CD4-positive, alpha-beta T cell treated with Interleukin-17A for 4 hours (primary cell): ENCODE results near the gene TRPV2.
A peak's percentile ranks its signal among the peaks of the same experiment; 100 is the strongest.
"Not testable (repeated sequence)": the region's sequence is repeated elsewhere in the genome, so short reads cannot be mapped to it uniquely, and the experiment has no call there.

Experiments
- DNase-seq: peaks from one replicate; pipeline ENCODE4 v3.0.0-alpha.2; 2020; ENCODE audit warnings: mixed read lengths

TRPV2 gene

DNA sequence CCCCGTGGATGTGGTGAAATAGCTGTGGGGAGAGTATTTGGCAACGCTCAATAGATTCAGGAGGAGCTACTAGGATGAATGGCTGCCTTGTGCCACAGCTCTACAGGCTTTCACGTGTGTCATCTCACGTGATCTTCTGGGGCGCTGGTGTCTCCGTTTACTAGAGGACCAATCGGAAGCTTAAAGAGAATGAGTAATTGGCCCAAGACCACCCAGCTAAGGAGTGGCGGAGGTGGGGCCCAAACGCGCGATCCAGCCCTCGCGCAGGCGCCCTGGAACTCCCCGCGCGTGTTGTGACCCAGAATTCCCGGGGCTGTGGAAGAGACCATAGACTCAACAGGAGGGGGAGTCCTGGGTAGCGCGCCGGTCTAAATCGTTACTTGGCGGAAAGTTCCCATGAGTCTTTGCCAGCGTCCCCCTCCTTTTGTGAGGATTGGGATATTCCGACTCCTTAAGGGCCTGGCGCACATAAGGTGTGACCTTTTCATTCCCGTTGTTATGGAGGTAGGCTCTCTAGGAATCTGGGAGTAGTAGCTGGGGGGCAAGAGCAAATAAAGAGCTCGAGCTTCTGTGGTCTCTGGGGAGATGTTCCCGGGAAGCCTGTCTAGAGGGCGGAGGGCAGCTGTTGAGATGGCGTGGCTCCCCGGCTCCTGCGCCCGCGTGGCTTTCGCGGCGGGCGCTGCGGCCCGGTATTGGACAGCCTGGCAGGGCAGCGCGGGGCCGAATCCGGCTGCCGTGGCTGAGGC is 23.4 kb downstream of the TRPV2 start:
- peak; percentile 94 for DNase-seq

- DNase-seq = no peak
These were observed 24.0 kb downstream of the TRPV2 start for GRCh38 chr17:16439303-16439791.

- DNase-seq = peak; percentile 15
These were observed 24.5 kb downstream of the TRPV2 start for GRCh38 chr17:16439811-16440351.

DNA sequence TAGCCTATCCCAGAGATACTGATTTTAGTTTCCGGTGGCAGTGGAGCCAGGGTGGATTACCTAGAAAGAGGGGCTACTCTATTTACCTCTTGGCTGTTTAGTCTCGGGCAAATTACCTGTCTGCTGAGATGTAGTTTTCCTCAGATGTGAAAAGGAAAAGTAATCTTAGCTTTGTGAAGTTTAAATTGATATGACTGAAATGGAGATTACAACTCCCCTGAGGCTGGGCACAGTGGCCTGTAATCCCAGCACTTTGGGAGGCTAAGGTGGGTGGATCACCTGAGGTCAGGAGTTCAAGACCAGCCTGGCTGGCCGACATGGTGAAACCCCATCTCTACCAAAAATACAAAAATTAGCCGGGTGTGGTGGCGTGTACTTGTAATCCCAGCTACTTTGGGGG is 25.0 kb downstream of the TRPV2 start:
- not testable (repeated sequence) for DNase-seq

- DNase-seq = no peak
These were observed 25.7 kb downstream of the TRPV2 start for GRCh38 chr17:16440901-16441629.

- DNase-seq = no peak
These were observed 26.8 kb downstream of the TRPV2 start for GRCh38 chr17:16442141-16442540.

DNA sequence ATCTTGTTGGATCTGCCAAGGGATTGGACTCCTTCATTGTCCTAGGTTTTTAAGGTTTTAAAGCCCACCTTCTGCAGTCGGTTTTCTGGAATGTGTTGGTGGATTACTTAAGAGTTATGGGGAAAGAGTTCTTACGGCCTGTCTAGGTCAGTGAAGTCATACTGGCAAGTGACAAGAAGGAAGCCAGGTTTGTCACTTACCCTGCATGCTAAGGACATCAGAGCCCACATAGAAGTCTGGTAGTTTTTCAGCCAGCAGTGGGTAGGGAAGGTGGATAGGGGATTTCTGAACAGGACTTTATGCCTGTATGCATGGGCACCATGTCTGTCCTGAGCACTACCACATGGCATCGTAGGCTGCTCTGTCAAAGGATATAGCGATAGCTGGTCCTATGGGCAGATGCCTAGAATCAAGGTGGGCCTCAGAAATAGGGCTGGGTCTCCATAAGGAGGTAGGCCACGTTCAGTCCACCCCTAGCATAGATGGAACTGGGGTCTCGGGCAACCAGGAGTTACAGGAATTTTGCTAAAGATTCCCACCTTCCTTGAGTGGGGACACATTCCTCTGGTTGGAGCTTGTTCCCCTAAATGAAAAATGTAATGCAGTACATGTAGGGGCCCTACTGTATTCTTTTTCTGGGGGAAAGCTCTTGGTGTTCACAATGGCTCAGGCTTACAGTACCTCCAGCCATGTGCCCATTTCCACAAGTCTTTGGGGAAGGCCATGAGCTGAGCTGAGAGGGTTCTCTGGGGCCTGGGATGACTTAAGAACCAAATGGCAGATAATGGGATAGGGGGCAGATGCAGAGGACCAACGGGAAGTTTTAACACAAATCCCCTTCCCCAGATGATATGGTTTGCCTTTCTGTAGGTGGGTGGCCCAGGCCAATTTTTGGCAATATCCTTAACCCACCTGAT is 27.5 kb downstream of the TRPV2 start:
- no peak for DNase-seq

GRCh38 chr17:16443511-16444257 is 28.3 kb downstream of the TRPV2 start:
- DNase-seq = no peak

DNA sequence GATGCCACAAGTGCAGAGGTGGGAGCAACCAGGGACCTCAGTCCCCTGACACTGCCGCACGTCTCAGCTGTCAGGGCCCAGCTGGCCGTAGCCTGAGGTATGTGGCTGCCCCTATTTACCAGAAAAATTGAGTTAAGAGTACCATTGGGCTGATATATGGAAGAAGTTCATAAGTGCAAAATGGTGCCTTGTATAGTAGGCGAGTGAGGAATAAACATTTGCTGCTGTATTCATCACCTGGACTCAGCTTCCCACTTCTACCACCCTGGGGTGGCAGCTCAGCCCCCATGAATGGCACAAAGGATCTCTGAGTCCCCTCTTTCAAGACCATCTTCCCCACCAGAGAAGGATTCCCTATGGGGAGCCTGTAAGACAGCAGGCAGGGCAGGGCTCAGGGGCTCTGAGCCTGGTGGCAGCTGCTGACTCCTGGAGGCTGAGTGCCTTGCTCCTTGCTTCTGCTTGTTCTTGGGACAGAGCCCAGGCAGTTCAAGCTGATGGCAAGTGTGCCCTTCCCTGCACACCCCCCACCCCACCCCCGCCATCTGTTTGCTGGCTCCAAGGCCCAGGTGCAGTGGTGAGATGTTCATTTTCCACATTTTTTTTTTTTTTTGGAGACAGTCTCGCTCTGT is 29.0 kb downstream of the TRPV2 start:
- DNase-seq = no peak

GRCh38 chr17:16446338-16446983 is 31.1 kb downstream of the TRPV2 start:
- no peak for DNase-seq

GRCh38 chr17:16447676-16448075 is 32.3 kb downstream of the TRPV2 start:
- no peak for DNase-seq

- DNase-seq = no peak
These were observed 33.1 kb downstream of the TRPV2 start for GRCh38 chr17:16448490-16448889.

DNA sequence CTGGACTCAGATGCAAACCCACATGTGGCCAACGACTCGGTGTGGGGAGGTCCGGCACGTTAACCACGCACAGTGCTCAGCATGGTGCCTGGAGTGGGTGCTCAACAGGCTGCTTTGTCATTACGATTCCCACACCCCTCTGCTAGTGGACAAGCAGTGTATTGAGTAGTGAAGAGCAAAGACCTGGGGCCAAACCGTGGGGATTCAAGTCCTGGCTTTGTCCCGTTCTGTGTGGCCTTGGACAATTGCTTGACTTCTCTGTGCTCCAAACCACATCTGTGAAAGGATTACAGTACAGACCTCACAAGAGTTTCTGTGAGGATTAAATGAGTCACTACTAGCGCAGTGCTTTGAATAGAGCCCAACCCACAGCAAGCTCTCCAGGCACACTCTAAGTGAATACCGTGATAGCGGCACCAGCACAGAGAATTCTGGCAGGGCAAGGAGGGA is 33.8 kb downstream of the TRPV2 start:
- DNase-seq = no peak

DNA sequence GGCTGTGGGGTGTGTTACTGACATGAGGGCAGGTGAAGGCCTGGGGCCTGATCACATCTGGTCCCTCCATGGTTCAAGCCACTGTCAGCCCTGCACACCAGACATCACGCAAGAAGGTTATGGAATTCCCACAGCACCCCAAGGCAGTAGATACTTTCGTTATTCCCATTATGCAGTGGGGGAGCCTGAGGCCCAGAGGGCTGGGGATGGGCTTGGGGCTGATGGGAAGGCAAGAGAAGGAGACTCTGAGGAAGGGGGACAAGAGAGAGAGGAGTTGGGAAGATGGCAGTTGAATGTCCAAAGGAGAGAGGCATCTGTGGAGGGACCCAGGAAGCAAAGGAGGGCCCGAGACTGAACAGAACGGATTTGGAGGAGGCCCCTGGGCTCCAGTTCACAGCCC is 34.7 kb downstream of the TRPV2 start:
- DNase-seq = no peak

GRCh38 chr17:16452268-16452667 is 36.9 kb downstream of the TRPV2 start:
- DNase-seq = not testable (repeated sequence)

GRCh38 chr17:16453493-16453851 is 38.1 kb downstream of the TRPV2 start:
- no peak for DNase-seq

GRCh38 chr17:16455997-16456741 is 40.8 kb downstream of the TRPV2 start:
- no peak for DNase-seq

- no peak for DNase-seq
These were observed 41.5 kb downstream of the TRPV2 start for GRCh38 chr17:16456742-16457316.

DNA sequence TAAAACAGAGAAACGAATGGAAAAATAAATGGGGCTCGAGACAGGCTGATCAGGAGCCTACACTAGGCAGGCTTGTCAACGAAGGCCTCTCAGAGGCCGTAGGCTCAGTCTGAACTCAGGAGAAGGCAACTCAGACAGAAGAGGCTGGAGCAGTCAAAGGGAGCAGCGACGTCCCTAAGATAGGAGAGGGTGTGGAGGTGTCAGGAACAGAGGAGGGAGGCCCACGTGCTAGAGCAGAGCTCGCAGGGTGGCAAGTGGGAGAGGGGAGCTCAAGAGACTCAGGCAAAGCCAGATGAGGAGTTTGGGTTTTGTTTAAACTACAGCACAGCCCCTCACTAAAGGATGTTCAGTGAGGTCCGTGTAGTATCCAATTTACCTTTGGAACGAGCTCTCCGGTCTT is 43.9 kb downstream of the TRPV2 start:
- no peak for DNase-seq
